H1 (cell line): Measurements from ENCODE around the gene UBE2I.

Source experiments
- E2F6 ChIP-seq: IDR thresholded peaks from 2 replicates; pipeline ENCODE4 v1.6.1; 2012; ENCODE audit warnings: inconsistent platforms
- EP300 ChIP-seq, 2 experiments: IDR thresholded peaks; 1 replicate in 1 of 2; 2 replicates in 1 of 2; pipeline ENCODE4 v1.6.1; 2011 to 2012; ENCODE audit warnings: low read depth in 2 of 2, low read length in 2 of 2, mild to moderate bottlenecking in 2 of 2, borderline replicate concordance in 1 of 2, inconsistent platforms in 1 of 2, moderate library complexity in 1 of 2
- EZH2 ChIP-seq: fragments of 200-600 bp; sonication (generic); IDR thresholded peaks from 2 replicates; pipeline ENCODE4 v1.7.1; 2012; ENCODE audit warnings: low read depth, mild to moderate bottlenecking, moderate library complexity, low read length, inconsistent platforms; ENCODE audit not compliant: severe bottlenecking
- KDM4A ChIP-seq: IDR thresholded peaks from one replicate; pipeline ENCODE4 v1.7.1; 2012; ENCODE audit warnings: low read depth, mild to moderate bottlenecking, moderate library complexity, low read length, inconsistent platforms; ENCODE audit not compliant: severe bottlenecking
- MAX ChIP-seq: IDR thresholded peaks from 2 replicates; pipeline ENCODE4 v1.6.1; 2012; ENCODE audit warnings: inconsistent platforms
- POLR2A ChIP-seq, 2 experiments: IDR thresholded peaks; 1 replicate in 1 of 2; 2 replicates in 1 of 2; pipeline ENCODE4 v1.6.1; 2011; ENCODE audit warnings: low read depth in 2 of 2, low read length in 2 of 2, mild to moderate bottlenecking in 2 of 2; ENCODE audit errors: control extremely low read depth in 1 of 2
- POLR2AphosphoS5 ChIP-seq: IDR thresholded peaks from 2 replicates; pipeline ENCODE4 v1.6.1; 2011; ENCODE audit warnings: low read depth, low read length
- RAD21 ChIP-seq, 2 experiments: IDR thresholded peaks in 1 of 2; conservative IDR thresholded peaks in 1 of 2; 2 replicates each; pipeline ENCODE4 v1.6.1; 2011; ENCODE audit warnings: low read depth in 2 of 2, low read length in 2 of 2, improper control_type of control experiment in 1 of 2, inconsistent platforms in 1 of 2, mild to moderate bottlenecking in 1 of 2, moderate library complexity in 1 of 2
- SP1 ChIP-seq: IDR thresholded peaks from 2 replicates; pipeline ENCODE4 v1.6.1; 2011; ENCODE audit warnings: low read depth, low read length
- SP4 ChIP-seq: IDR thresholded peaks from 2 replicates; pipeline ENCODE4 v1.6.1; 2012; ENCODE audit warnings: low read length, inconsistent platforms
- SRF ChIP-seq: IDR thresholded peaks from 2 replicates; pipeline ENCODE4 v1.6.1; 2011; ENCODE audit warnings: mild to moderate bottlenecking, low read depth, low read length, moderate library complexity
- TAF1 ChIP-seq: IDR thresholded peaks from 2 replicates; pipeline ENCODE4 v1.6.1; 2011; ENCODE audit warnings: mild to moderate bottlenecking, low read depth, low read length
- TF ChIP-seq, protein P1 (sequence below), 3 experiments: IDR thresholded peaks; 1 replicate in 2 of 3; 2 replicates in 1 of 3; pipeline versions ENCODE4 v1.5.1 to v1.6.1; 2011; ENCODE audit warnings: low read length in 3 of 3, mild to moderate bottlenecking in 3 of 3, inconsistent platforms in 2 of 3, low read depth in 1 of 3, moderate library complexity in 1 of 3; ENCODE audit not compliant: insufficient read depth in 1 of 3; ENCODE audit errors: control extremely low read depth in 1 of 3
- TF ChIP-seq, protein P2 (sequence below): IDR thresholded peaks from 2 replicates; pipeline ENCODE4 v1.6.1; 2011; ENCODE audit warnings: low read depth, mild to moderate bottlenecking, low read length; ENCODE audit not compliant: insufficient read depth

DNA sequence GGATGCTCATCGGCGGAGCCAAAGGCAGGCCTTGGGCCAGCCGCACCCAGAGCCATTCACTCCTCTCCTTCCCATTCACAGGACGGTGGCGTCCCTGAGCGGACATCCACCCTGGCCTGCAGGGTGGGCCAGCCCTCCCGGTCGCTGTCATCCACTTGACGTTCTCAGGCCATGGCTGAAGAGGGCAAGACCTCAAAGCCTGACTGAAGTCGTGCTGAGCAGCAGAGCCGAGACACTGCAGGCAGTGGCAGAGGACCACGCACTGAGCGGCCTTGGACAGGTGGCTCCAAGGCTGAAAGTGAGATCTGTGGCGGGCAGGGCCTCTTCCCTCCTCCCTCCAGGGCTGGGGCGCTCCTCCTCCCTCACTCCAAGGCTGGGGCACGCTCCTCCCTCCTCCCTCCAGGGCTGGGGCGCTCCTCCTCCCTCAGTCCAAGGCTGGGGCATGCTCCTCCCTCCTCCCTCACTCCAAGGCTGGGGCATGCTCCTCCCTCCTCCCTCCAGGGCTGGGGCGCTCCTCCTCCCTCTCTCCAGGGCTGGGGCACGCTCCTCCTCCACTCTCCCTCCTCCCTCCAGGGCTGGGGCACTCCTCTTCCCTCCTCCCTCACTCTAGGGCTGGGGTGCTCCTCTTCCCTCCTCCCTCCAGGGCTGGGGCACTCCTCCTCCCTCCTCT is 66.4 kb downstream of the UBE2I start:
- TF ChIP-seq, protein P1, sequence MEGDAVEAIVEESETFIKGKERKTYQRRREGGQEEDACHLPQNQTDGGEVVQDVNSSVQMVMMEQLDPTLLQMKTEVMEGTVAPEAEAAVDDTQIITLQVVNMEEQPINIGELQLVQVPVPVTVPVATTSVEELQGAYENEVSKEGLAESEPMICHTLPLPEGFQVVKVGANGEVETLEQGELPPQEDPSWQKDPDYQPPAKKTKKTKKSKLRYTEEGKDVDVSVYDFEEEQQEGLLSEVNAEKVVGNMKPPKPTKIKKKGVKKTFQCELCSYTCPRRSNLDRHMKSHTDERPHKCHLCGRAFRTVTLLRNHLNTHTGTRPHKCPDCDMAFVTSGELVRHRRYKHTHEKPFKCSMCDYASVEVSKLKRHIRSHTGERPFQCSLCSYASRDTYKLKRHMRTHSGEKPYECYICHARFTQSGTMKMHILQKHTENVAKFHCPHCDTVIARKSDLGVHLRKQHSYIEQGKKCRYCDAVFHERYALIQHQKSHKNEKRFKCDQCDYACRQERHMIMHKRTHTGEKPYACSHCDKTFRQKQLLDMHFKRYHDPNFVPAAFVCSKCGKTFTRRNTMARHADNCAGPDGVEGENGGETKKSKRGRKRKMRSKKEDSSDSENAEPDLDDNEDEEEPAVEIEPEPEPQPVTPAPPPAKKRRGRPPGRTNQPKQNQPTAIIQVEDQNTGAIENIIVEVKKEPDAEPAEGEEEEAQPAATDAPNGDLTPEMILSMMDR (IDR thresholded peaks at IDR 0.05; ENCODE audit: control extremely low read depth in 1 of 3, insufficient read depth in 1 of 3, low read depth in 1 of 3, low read length in 3 of 3): no peak
- TF ChIP-seq POLR2A (IDR thresholded peaks at IDR 0.05; ENCODE audit: control extremely low read depth in 1 of 2, low read depth in 2 of 2, low read length in 2 of 2) (no peak), MAX (no peak), EP300 (IDR thresholded peaks at IDR 0.05; ENCODE audit: borderline replicate concordance in 1 of 2, low read depth in 2 of 2, low read length in 2 of 2) (no peak), SP4 (no peak), RAD21 (IDR thresholded peaks at IDR 0.05 in 1 of 2, conservative IDR thresholded peaks at IDR 0.05 in 1 of 2; ENCODE audit: low read depth in 2 of 2, low read length in 2 of 2) (no peak), SP1 (no peak), KDM4A (no peak), E2F6 (no peak), POLR2AphosphoS5 (peak; percentile 16; the same call in 1 of the 2 replicates), TAF1 (no peak), EZH2 (no peak), SRF (no peak)
- TF ChIP-seq, protein P2, sequence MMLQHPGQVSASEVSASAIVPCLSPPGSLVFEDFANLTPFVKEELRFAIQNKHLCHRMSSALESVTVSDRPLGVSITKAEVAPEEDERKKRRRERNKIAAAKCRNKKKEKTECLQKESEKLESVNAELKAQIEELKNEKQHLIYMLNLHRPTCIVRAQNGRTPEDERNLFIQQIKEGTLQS: no peak
